Spleen (tissue), 7 donors: ENCODE measurements around the gene HSFX2.
"Not testable (repeated sequence)": the region's sequence is repeated elsewhere in the genome, so short reads cannot be mapped to it uniquely, and the experiment has no call there.

ENCODE experiments used
- POLR2A ChIP-seq, 3 donors: fragments of 450-650 bp; IDR thresholded peaks; one replicate each; pipeline ENCODE4 v1.5.1; 2017; ENCODE audit warnings: antibody characterized with exemption in 3 of 3, mild to moderate bottlenecking in 1 of 3
- TF ChIP-seq, protein P1 (sequence below), 11 experiments: fragments of 200-600 bp in 7 of 11; fragments of 450-650 bp in 4 of 11; sonication (generic) in 4 of 11; IDR thresholded peaks in 8 of 11; conservative IDR thresholded peaks in 3 of 11; 1 replicate in 7 of 11; 2 replicates in 4 of 11; pipeline versions ENCODE4 v1.4.0 to v1.8.0; 2016 to 2021; ENCODE audit warnings: antibody characterized with exemption in 11 of 11, inconsistent platforms in 4 of 11, mild to moderate bottlenecking in 1 of 11
- donor health status: DM: no; HTN: no; CAD: no; lungs with moderate emphysema.
- donor health status: DM: no; HTN: no; CAD: no.
- donor health status: DM: no; HTN: no; CAD: no.

DNA sequence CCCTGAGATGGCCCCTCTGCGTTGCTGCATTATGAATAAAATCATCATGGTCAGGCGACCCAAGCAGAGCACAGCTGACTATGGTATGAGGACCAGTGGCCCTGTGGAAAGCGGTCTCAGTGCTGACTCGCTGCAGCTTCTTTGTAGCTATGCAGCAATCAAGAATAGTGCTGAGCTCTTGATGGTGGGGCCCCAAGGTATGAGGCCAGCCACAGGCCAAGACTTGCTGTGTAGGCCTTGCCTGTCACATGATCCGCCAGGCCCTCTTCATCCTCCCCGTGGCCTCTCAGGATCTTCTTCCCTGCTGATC, 43.2 kb downstream of the HSFX2 start:
- TF ChIP-seq, protein P1, sequence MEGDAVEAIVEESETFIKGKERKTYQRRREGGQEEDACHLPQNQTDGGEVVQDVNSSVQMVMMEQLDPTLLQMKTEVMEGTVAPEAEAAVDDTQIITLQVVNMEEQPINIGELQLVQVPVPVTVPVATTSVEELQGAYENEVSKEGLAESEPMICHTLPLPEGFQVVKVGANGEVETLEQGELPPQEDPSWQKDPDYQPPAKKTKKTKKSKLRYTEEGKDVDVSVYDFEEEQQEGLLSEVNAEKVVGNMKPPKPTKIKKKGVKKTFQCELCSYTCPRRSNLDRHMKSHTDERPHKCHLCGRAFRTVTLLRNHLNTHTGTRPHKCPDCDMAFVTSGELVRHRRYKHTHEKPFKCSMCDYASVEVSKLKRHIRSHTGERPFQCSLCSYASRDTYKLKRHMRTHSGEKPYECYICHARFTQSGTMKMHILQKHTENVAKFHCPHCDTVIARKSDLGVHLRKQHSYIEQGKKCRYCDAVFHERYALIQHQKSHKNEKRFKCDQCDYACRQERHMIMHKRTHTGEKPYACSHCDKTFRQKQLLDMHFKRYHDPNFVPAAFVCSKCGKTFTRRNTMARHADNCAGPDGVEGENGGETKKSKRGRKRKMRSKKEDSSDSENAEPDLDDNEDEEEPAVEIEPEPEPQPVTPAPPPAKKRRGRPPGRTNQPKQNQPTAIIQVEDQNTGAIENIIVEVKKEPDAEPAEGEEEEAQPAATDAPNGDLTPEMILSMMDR (IDR thresholded peaks at IDR 0.05 in 8 of 11, conservative IDR thresholded peaks at IDR 0.05 in 3 of 11), result not testable (repeated sequence)
- not testable (repeated sequence) for TF ChIP-seq POLR2A (IDR thresholded peaks at IDR 0.05)
